Loucy (cell line): ENCODE measurements around the gene BEAN1.

Source experiments
- H2AFZ ChIP-seq: fragments of 200-600 bp; sonication (generic); 2 replicates; pipeline ENCODE4 v1.6.0; 2016; ENCODE audit warnings: antibody characterized with exemption, mild to moderate bottlenecking, low read length, moderate library complexity
- H3F3A ChIP-seq: fragments of 200-600 bp; 2 replicates; pipeline ENCODE4 v1.6.0; 2016; ENCODE audit warnings: antibody characterized with exemption, low read depth, mild to moderate bottlenecking
- H3K27me3 ChIP-seq: fragments of 200-600 bp; sonication (generic); 2 replicates; pipeline ENCODE4 v1.6.1; 2014; ENCODE audit warnings: low read length, mild to moderate bottlenecking; ENCODE audit not compliant: insufficient read depth, poor library complexity, severe bottlenecking
- H3K36me3 ChIP-seq: fragments of 200-600 bp; sonication (generic); 2 replicates; pipeline ENCODE4 v1.6.1; 2016; ENCODE audit warnings: low read length; ENCODE audit not compliant: insufficient read depth
- H3K4me1 ChIP-seq: fragments of 200-600 bp; sonication (generic); 2 replicates; pipeline ENCODE4 v1.5.1; 2014; ENCODE audit warnings: low read length, mild to moderate bottlenecking; ENCODE audit not compliant: insufficient read depth, poor library complexity, severe bottlenecking
- H3K4me2 ChIP-seq: fragments of 200-600 bp; sonication (generic); 2 replicates; pipeline ENCODE4 v1.6.0; 2014; ENCODE audit warnings: antibody characterized with exemption, low read length, low read depth, mild to moderate bottlenecking; ENCODE audit not compliant: poor library complexity, severe bottlenecking
- H3K4me3 ChIP-seq: fragments of 200-600 bp; sonication (generic); 2 replicates; pipeline ENCODE4 v1.5.1; 2014; ENCODE audit warnings: low read length, mild to moderate bottlenecking, mixed read lengths; ENCODE audit not compliant: poor library complexity, severe bottlenecking
- H3K79me2 ChIP-seq: fragments of 200-600 bp; sonication (generic); 2 replicates; pipeline ENCODE4 v1.6.1; 2014; ENCODE audit warnings: low read length; ENCODE audit not compliant: insufficient read depth
- H3K9ac ChIP-seq: fragments of 200-600 bp; sonication (generic); 2 replicates; pipeline ENCODE4 v1.6.0; 2014; ENCODE audit warnings: mild to moderate bottlenecking, low read depth, low read length, moderate library complexity; ENCODE audit not compliant: poor library complexity, severe bottlenecking
- H3K9me2 ChIP-seq: fragments of 200-600 bp; sonication (generic); replicated peaks from 2 replicates; pipeline ENCODE4 v1.6.1; 2016; ENCODE audit warnings: low read depth, low read length, mixed read lengths
- H3K9me3 ChIP-seq: fragments of 200-600 bp; sonication (generic); 2 replicates; pipeline ENCODE4 v1.6.1; 2014; ENCODE audit warnings: mild to moderate bottlenecking, antibody characterized with exemption, low read length, low read depth; ENCODE audit not compliant: insufficient read depth
- H4K20me1 ChIP-seq: fragments of 200-600 bp; sonication (generic); 2 replicates; pipeline ENCODE4 v1.6.0; 2014; ENCODE audit warnings: antibody characterized with exemption, low read length, mild to moderate bottlenecking; ENCODE audit not compliant: insufficient read depth, poor library complexity, severe bottlenecking
- CTCF ChIP-seq: fragments of 200-600 bp; sonication (generic); conservative IDR thresholded peaks from 2 replicates; pipeline ENCODE4 v1.5.1; 2014; ENCODE audit warnings: mild to moderate bottlenecking, antibody characterized with exemption, low read length
- EZH2phosphoT487 ChIP-seq: fragments of 200-600 bp; IDR thresholded peaks from 2 replicates; pipeline ENCODE4 v1.6.1; 2018; ENCODE audit warnings: antibody characterized with exemption, mild to moderate bottlenecking, moderate library complexity, borderline replicate concordance

BEAN1 gene

GRCh38 chr16:66522816-66523590 is 95.9 kb downstream of the BEAN1 start:
- peak overlapping the region; percentile 71 for H3K4me2 ChIP-seq
- no peaks in the 10 kb centered on the region for H3K9me2 ChIP-seq

GRCh38 chr16:66523861-66524354 is 96.8 kb downstream of the BEAN1 start:
- Histone ChIP-seq H3K27me3 (no peaks in the 10 kb centered on the region), H3F3A (peaks cover 13% of the 10 kb centered on the region), H2AFZ (no peak overlapping the region), H3K4me1 (peaks cover 77% of the 10 kb centered on the region), H3K4me3 (peak overlapping the region; percentile 57), H3K79me2 (peaks cover 8% of the 10 kb centered on the region; the same call in 1 of the 2 replicates), H3K9ac (peak overlapping the region; percentile 63), H3K9me2 (no peaks in the 10 kb centered on the region), H3K9me3 (no peaks in the 10 kb centered on the region), H3K4me2 (peak overlapping the region; percentile 71), H3K36me3 (peaks cover 5% of the 10 kb centered on the region; the same call in 1 of the 2 replicates), H4K20me1 (no peaks in the 10 kb centered on the region)
- TF ChIP-seq CTCF (no peak), EZH2phosphoT487 (no peak)

More at GRCh38 chr16:66522816-66523590, 95.9 kb downstream of the BEAN1 start:
- no peaks in the 10 kb centered on the region for H3K9me3 ChIP-seq
- no peak overlapping the region for H2AFZ ChIP-seq
- peaks cover 13% of the 10 kb centered on the region for H3F3A ChIP-seq
- no peaks in the 10 kb centered on the region for H4K20me1 ChIP-seq
- peak overlapping the region; percentile 63 for H3K9ac ChIP-seq
- H3K4me1 ChIP-seq, result peaks cover 80% of the 10 kb centered on the region
- H3K79me2 ChIP-seq, result peaks cover 8% of the 10 kb centered on the region; the same call in 1 of the 2 replicates
- TF ChIP-seq EZH2phosphoT487 (no peak), CTCF (no peak)
- H3K27me3 ChIP-seq, result no peaks in the 10 kb centered on the region
- peak overlapping the region; percentile 57 for H3K4me3 ChIP-seq
- H3K36me3 ChIP-seq, result no peaks in the 10 kb centered on the region

GRCh38 chr16:66524601-66525164 is 97.6 kb downstream of the BEAN1 start:
- Histone ChIP-seq H4K20me1 (no peaks in the 10 kb centered on the region), H3K27me3 (no peaks in the 10 kb centered on the region), H3K36me3 (peaks cover 5% of the 10 kb centered on the region; the same call in 1 of the 2 replicates), H3K4me2 (peak overlapping the region; percentile 71), H3F3A (peaks cover 13% of the 10 kb centered on the region), H3K4me1 (peaks cover 74% of the 10 kb centered on the region), H3K4me3 (peak overlapping the region; percentile 57), H3K9me3 (no peaks in the 10 kb centered on the region), H3K9me2 (no peaks in the 10 kb centered on the region), H3K9ac (peak overlapping the region; percentile 63), H3K79me2 (peaks cover 6% of the 10 kb centered on the region; the same call in 1 of the 2 replicates), H2AFZ (no peak overlapping the region)
- TF ChIP-seq EZH2phosphoT487, result no peak
- peak; percentile 22; the same call in 1 of the 2 replicates for TF ChIP-seq CTCF
